NCI-H2227 (cell line): ENCODE measurements around the gene ZSCAN21.

Source experiments
- DNase-seq: peaks from one replicate; lab custom pipeline; 2025; ENCODE audit not compliant: unreplicated experiment; lab: John Stamatoyannopoulos, UW

Gene ZSCAN21

DNA sequence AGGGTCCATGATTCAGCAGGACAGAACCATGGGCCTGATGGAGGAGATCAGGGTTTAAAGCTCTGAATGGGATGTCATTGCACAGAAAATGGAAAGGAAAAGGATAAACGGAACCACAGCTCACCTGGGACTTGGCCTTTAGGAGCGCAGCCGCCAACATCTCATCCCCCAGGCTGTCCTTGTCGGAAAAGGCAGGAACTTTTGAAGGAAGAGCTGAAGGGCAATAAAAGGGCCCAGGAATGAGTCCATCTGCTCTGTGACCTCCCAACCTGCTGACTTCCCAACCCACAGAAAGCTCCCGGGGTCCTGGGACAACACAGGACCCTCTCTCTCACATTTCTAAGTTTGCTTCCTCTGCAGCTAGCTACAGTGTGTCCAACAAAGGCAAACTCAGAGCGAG, 25.8 kb downstream of the ZSCAN21 start:
- no peak for DNase-seq

DNA sequence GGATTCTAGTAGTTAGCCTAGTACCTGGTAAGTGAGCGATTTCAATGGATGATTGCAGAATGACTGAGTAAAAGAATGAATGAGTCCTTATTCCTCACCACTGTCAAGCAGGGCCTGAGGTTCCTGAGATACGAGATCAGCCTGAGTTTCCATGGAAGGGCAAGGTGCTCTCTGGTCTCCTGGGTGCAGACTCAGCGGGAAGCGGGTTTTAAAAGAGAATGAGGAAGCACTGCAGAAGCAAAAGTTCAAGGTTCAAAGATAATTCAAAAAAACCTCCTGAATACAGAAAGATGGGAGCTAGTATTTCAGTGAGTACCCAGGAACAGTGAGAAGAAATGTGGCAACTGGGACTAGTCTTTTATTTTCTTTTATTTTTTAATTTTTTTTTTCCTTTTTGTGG, 27.6 kb downstream of the ZSCAN21 start:
- DNase-seq, result no peak

DNA sequence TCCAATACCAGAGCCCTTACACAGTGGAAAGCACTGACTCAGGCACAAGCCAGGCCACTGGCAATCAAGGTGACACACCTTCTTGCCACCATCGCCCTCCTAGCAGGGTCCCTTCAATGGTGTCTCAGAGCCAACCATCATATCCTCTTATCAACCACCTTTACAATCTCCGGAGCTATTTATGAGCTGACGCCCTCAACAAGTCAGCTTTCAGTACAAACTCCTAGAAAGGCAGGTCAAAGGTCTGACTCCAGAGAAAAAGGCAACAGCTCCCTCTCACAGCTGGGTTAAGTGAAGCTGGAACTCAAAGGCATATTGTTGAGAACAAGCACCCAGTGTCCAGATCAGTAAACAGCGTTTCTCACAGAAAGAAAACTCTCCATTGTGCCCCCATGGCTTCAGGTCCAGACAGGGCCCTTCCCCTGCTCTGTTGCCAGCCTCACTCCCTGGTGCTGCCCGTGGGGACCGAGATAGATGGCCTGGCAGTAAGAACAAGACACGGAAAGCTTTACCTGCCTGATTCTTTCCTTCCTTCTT, 29.5 kb downstream of the ZSCAN21 start:
- DNase-seq, result no peak

DNA sequence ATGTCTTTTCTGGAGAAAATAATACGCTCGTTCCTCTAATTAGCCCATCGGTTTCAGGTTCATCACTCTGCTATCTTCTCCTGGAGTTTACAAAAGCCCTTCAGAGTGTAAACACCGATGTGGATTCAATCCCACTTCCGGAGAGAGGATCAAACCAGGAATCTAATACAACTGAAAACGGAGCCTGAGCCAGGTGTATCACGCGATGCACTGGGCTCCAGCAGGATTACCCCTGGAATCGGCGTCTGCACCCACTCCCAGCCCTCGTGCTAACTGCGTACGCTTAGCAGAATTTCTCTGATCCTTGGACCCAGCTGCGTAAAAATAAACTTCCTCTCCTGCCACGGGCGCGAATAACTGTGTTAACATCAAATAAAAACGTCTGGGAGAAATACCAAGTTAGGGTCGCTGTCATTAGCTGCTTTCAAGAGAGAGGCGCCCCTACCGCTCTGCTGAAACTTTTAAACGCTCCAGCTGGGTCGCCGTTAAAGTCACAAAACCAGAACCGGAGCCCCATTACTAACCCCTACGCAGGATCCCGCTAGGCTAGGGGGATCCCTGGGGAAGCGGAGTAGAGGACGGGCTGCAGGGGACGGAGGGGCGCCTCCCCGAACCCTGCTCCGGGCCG, 31.4 kb downstream of the ZSCAN21 start:
- DNase-seq, result peak; percentile 64

DNA sequence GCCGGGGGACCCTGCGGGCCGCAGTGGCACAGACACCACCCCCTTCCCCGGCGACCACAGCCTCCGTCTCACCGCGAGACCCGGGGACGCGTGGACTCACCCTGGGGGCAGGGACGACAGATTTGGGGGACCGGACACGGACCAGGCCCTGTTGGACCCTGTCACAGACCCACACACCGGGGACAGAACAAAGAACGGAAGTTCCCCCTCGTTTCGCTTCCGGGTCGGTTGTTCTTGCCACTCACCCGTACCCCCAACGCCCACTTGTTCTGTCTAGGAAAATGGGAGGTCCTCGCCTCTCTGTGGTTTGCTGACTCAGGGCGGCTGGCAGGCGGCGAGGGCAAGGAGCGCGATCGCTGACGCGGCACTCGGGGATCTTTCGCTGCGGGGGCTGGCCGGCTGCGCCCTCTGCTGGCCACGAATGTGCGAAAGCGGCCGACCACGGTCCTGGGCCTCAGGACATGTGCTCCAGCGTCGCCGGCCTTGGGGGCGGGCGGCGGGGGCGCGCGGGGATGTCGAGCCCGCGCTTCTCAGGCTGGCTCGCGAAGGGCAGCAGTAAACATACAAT, 32.0 kb downstream of the ZSCAN21 start, which contains the start of gene ZNF3:
Gene ZNF3, minus strand, starts transcription at position 189 of the 568 bp plus-strand sequence. CDS start 4,366 bp downstream, outside the sequence.
- peak; percentile 100 for DNase-seq

DNA sequence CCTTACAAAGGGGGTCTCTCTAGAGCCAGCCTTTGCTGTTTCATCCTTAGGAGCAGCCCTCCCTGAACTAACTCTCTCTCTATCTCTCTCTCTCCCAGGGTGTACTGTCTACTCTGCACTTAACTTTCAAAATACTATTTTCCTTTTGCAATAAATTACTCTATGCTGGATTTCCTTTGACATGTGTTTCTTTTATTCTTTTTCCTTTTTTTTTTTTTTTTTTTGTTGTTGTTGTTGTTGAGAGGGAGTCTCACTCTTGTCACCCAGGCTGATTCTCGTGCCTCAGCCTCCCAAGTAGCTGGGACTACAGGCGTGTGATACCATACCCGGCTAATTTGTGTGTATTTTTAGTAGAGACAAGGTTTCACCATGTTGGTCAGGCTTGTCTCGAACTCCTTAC, 33.4 kb downstream of the ZSCAN21 start:
- no peak for DNase-seq

DNA sequence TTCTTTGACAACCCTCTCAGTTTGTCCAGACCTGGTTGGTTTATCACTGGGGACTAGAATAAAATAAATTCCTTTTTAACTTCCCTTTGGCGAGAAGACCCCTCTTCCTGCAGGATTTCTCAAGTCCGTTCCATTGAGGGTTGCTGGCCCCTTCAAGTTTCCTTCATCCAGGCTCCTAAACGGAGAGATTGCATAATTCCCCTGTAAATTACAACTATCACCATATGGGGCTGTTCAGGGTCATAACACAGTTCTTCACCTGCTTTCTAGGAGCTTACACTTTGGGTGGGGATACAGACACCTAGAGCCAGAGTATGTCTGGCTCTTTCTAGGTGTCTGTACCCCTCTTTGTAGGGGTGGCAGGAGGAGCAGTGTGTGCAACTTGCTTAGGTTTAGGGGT, 35.9 kb downstream of the ZSCAN21 start:
- DNase-seq, result no peak

DNA sequence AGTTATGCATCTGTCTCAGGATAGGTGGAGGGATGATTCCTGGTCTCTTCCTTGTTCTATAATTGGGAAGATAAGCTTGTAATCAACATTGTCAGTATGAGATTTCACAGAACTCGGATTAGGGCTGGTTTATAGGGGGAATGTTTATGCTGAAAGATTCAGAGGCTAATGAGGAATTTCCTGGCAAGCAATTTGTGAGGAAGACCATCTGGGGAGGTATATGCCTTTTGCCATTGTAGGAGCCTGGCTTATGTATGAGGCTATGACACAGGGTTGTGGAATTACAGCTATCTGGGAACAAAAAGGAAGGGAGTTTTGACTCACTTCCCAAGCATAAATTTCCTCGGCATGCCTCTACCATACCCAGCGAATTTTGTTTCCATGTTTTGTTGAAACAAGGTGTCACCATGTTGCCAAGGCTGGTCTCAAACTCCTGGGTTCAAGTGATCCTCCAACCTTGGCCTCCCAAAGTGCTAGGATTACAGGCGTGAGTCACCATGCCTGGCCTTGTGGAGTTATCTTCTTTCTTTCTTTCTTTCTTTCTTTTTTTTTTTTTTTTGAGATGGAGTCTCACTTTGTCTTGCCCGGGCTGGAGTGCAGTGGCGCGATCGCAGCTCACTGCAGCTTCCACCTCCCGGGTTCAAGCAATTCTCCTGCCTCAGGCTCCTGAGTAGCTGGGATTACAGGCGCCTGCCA, 37.6 kb downstream of the ZSCAN21 start:
- DNase-seq, result no peak

DNA sequence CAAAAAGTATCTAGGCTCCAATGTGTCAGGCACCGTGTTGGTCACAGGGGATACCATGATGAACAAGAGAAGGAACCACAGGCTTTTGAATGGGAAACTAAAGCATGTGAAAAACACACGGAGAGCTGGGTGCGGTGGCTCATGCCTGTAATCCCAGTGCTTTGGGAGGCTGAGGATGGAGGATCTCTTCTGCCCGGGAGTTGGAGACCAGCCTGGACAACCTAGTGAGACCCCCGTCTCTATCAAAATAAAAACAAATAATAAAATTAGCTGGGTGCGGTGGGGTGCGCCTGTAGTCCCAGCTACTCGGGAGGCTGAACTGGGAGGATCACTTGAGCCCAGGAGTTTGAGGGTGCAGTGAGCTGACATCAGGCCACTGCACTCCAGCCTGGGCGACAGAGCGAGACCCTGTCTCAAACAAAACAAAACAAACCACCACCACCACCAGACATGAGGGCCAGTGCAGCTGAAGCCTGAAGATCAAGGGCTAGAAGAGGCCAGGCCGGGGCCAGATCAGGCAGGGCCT, 38.6 kb downstream of the ZSCAN21 start:
- no peak for DNase-seq

DNA sequence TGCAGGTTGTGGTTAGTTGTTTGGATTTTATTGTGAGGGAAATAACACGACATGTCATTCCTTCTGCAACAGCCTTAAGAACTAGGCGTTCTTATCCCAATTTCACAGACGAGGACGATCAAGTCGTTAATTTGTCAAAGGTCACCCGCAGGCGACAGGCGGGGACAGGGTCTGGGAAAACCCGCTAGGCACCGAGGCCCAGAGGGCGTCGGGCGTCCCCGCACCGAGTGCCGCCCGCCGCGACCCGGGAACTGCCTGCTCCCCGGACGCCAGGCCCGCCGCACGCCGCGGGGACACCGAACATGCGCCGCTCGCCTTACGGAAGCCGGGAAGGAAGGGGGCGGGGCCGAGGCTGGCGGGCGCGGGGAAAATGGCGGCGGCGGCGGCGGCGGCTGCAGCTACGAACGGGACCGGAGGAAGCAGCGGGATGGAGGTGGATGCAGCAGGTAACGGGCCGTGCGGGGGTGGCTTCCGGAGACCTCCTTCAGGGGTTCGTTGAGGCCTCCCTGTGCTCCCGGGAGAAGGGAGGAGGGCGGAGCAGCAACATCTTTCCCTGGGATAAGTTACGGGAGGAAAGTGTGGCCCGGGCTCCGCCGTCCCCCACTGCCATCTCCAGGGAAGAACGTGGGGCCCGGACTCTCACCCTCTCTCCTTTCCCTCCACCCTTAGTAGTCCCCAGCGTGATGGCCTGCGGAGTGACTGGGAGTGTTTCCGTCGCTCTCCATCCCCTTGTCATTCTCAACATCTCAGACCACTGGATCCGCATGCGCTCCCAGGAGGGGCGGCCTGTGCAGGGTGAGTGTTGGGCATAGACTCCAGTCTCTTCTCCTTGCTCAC, 39.3 kb downstream of the ZSCAN21 start, which contains the start of gene COPS6:
Gene COPS6, plus strand, starts transcription at position 349 of the 837 bp plus-strand sequence. Its CDS starts 22 bp downstream, at position 371.
- peak; percentile 90 for DNase-seq

DNA sequence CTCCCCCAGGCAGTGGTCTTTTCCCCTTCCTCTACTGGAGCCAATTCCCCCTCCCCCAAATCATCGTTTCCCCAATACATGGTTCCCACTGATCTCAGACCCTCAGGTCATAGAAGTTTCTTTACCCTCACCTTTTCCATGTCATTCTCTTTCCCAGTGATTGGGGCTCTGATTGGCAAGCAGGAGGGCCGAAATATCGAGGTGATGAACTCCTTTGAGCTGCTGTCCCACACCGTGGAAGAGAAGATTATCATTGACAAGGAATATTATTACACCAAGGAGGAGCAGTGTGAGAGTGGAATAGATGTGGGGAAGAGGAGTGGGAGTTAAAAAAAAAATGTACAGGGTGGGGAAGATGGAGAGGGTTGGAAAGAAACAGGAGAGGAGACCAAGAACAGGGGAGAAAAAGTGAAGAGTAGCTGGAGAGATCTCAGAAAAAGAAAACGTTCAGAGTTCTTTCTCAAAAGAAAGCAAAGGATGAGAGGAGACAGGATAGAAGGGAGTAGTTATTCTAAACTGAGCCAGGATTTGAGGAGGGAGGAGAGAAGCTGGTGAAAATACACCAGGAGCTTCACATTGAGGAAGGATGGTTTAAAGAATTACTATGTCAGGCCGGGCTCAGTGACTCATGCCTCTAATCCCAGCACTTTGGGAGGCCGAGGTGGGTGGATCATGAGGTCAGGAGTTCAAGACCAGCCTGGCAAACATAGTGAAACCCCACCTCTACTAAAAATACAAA, 40.1 kb downstream of the ZSCAN21 start:
- no peak for DNase-seq

DNA sequence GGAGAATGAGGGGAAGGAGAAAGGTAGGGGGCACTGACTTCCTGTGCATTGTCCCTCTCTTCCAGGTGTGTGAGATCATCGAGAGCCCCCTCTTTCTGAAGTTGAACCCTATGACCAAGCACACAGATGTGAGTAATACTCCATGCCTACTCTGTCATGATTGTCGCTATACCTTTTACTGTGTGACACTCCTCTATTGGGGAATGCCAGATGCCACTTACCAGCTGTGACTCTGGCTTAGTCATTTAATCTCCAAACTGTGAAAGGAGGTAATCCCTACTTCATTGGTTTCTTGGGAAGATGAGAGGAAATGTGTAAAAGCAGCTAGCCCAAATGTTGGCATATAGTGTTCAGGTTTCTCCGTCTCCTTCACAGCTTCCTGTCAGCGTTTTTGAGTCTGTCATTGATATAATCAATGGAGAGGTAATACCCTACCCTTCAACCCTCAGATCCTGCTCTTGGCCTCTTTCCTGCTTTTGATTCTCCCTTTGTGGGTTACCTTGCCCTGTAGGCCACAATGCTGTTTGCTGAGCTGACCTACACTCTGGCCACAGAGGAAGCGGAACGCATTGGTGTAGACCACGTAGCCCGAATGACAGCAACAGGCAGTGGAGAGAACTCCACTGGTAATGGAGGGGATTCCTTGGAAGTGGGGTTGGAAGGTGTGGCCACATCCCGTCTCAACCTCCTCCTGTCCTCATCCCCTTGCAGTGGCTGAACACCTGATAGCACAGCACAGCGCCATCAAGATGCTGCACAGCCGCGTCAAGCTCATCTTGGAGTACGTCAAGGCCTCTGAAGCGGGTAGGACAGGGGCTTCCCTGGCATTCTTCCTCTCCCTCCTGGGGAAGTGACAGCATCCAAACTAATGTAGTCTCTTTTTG, 41.2 kb downstream of the ZSCAN21 start:
- DNase-seq, result no peak

DNA sequence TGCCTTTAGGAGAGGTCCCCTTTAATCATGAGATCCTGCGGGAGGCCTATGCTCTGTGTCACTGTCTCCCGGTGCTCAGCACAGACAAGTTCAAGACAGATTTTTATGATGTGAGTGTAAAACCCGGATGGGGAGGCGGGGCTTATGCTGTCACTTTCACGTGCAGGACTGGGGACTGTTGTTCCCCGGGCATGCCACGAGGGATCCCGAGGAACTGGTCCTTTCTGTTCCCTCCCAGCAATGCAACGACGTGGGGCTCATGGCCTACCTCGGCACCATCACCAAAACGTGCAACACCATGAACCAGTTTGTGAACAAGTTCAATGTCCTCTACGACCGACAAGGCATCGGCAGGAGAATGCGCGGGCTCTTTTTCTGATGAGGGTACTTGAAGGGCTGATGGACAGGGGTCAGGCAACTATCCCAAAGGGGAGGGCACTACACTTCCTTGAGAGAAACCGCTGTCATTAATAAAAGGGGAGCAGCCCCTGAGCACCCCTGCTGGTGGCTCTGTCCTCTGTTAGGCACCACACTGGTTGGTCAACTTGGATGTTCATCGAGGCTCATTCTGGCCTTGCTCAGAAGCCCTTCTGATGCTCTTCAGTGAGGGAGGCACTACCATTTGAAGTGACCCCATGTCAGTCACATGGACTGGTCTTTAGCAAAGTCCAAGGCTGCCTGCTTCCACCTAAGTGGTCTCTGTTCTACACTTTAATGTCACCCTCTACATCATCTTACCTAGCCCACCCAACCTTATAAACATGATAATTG, 42.0 kb downstream of the ZSCAN21 start:
- no peak for DNase-seq

DNA sequence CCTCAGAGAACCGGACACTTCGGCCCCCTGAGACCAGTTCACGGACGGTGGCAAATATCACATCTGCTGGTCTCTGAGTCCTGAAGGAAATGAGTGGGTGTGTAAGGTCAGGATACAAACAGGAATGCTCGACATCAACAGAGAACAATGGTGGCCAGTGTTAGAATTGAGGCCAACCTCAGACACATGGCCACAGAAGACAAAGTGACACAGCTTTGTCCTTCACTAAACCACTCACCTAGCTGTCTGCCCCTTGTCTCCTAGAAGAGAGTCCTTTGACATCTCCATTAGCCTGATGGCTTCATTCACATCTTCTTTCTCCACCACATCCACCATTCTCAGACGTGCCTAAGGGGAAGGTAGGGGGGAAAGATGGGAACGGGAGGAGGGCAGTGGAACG, 43.5 kb downstream of the ZSCAN21 start:
- DNase-seq, result no peak

DNA sequence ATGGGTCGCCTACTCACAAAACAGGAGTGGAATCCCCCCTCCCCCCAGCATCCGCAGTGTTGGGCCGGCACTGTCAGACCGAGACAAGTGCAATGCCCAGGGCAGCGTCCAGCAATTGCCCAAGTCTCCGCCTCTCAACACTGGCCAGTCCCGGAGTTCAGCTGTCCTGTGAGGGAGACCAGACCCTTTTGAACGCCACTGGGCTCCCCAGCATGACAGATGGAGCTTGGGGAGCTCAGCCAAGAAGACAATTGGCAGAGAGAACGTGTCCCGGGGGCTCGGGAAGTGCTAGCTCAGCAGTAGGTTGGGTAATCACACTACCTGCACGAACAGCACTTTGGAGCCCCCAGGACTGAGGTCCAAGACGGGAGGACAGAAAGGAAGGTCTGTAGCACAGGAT, 43.9 kb downstream of the ZSCAN21 start:
- DNase-seq, result no peak

DNA sequence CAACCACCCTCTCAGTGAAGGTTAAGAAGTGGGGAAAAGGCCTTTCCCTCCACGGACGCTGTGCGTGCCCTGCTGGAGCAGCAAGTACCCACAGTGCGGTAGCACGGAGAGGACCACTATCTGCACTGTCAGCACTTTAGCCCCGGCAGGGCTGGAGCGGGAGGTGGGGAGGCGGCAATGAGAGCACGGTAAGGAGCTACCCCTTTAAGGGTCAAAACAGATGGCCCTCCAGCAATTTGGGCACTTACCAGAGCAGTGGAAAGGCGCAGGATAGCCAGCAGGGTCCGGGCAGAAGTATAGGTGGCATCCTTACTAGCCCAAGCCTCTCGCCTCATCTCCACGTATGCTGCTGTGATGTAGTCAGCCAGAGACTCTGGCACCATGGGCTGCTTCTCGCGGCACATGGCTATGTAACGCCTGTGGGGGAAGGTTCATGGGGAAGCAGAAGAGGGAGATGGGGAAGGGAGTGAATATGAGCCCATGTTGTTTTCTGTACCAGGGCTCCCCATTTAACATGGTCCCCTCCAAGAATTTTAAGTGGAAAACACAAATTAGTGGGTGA, 44.4 kb downstream of the ZSCAN21 start:
- no peak for DNase-seq

DNA sequence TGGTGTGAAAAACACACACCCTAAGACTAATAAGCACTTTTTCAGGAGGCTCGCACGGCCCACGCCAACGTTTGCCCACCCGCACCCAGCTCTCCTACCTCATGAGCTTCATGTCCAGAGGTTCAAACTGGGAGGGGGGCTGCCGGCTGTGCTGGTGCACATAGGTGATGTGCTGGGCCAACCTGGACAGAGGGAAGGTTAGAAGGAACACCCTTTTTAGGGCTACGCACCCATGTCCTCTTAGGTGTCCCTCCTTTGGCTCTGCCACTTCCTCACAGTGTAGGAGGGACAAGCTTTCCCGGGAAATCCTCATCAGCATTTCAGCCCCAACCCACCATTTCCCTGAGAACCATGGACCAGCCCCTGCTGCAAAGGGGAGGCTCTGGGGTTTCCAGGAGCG, 45.7 kb downstream of the ZSCAN21 start:
- no peak for DNase-seq

DNA sequence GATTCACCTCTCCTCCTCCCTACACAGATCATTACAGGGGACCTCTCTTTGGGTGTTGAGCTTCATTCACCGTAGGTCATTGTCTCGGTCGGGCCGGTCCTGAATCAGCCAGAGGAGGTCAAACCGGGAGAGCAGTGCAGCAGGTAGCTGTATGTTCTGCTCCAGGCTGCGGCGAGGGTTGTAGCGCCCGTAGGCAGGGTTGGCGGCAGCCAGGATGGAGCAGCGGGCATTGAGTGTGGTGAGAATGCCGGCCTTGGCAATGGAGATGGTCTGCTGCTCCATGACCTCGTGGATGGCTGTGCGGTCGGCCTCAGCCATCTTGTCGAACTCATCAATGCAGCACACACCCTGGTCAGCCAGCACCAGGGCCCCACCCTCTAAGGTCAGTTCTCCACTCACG, 46.1 kb downstream of the ZSCAN21 start:
- DNase-seq, result no peak
